Kidney (tissue), 14 donors: ENCODE results near the gene HTN1. TPM values are rescaled to one million over a fixed set of nuclear protein-coding genes. Genes with fewer than 3 reads are reported as not detected.

Experiments used
- DNase-seq, 5 donors: peaks; one replicate each; pipeline ENCODE4 v3.0.0-alpha.2; 2013 to 2020
- FAIRE-seq: peaks from 2 replicates; lab custom pipeline; 2012; peaks lifted over from hg19 to GRCh38; lab: Jason Lieb, UNC
- H3K27ac ChIP-seq, 2 donors: one replicate each; pipeline ENCODE4 v1.7.0; 2013; ENCODE audit warnings: low read depth in 2 of 2, low read length in 2 of 2, inconsistent platforms in 1 of 2
- H3K27me3 ChIP-seq: one replicate; pipeline ENCODE4 v1.7.1; 2013; ENCODE audit warnings: low read length, inconsistent platforms; ENCODE audit not compliant: control insufficient read depth, insufficient read depth
- H3K36me3 ChIP-seq, 3 donors: one replicate each; pipeline versions ENCODE4 v1.7.0 to v1.7.1; 2013; ENCODE audit warnings: low read length in 3 of 3, control low read depth in 1 of 3, inconsistent platforms in 1 of 3; ENCODE audit not compliant: insufficient read depth in 3 of 3, control insufficient read depth in 2 of 3
- H3K4me1 ChIP-seq, 3 donors: one replicate each; pipeline versions ENCODE4 v1.7.0 to v1.7.1; 2013; ENCODE audit warnings: low read length in 3 of 3, inconsistent platforms in 1 of 3, low read depth in 1 of 3; ENCODE audit not compliant: control insufficient read depth in 2 of 3, insufficient read depth in 2 of 3
- H3K4me3 ChIP-seq, 3 donors: one replicate each; pipeline versions ENCODE4 v1.7.0 to v1.8.1; 2013; ENCODE audit warnings: low read length in 3 of 3, control low read depth in 1 of 3, inconsistent platforms in 1 of 3
- H3K9ac ChIP-seq, 3 donors: one replicate each; pipeline versions ENCODE4 v1.7.0 to v1.7.1; 2013; ENCODE audit warnings: low read length in 3 of 3, control low read depth in 1 of 3, inconsistent platforms in 1 of 3
- H3K9me3 ChIP-seq, 3 donors: one replicate each; pipeline versions ENCODE4 v1.7.0 to v1.7.1; 2013; ENCODE audit warnings: low read length in 3 of 3, control low read depth in 1 of 3, inconsistent platforms in 1 of 3; ENCODE audit not compliant: control insufficient read depth in 2 of 3, insufficient read depth in 1 of 3
- CTCF ChIP-seq: IDR thresholded peaks from 3 replicates; pipeline ENCODE4 v1.5.1; 2012; ENCODE audit warnings: mild to moderate bottlenecking, moderate library complexity, borderline replicate concordance; ENCODE audit not compliant: insufficient read depth; ENCODE audit errors: extremely low read depth
- intact Hi-C: fragments of 100-400 bp; cut with DNase I; formaldehyde crosslinking; loops from one replicate; pipeline ENCODE4 v1.11.1; 2022
- polyA plus RNA-seq: library from polyadenylated mRNA; stranded (reverse); fragments of 350-450 nt; fragmentation: Illumina TruSeq; extraction: RNeasy Lipid Tissue Mini Kit (QIAGEN cat#74804); gene quantifications from one replicate; pipeline ENCODE4 v1.2.3, GENCODE V29; 2014; ENCODE audit warnings: low read depth, low replicate concordance; ENCODE audit not compliant: insufficient read depth
- total RNA-seq: library from RNA; stranded (reverse); fragmentation: NEBNext Ultra II Directional; extraction: Animal tissue kit (Norgen Biotek cat#: 25700); gene quantifications from one replicate; pipeline ENCODE4 v1.2.1, GENCODE V29; 2021
- donor health status: control.
- donor health status: control.
- donor health status: control.
- donor health status: control.
- donor health status: control.
- donor health status: DM: yes; HTN: yes; CAD: no.
- donor health status: Normal renal cell carcinoma (clear cell type).

Gene HTN1
- total and polyA plus RNA-seq, 2 donors from 2014 or later, result not detected

- no peak for DNase-seq
- Histone ChIP-seq H3K4me1 (no peaks in the 10 kb centered on the region), H3K36me3 (no peaks in the 10 kb centered on the region), H3K9me3 (peaks cover 0 to under 1% (median 0%) of the 10 kb centered on the region in 3 donors), H3K27ac (no peak overlapping the region), H3K4me3 (no peak overlapping the region), H3K9ac (no peak overlapping the region), H3K27me3 (no peaks in the 10 kb centered on the region)
- intact Hi-C loops, result no loop called here
- TF ChIP-seq CTCF, result no peak
- FAIRE-seq, result no peak
These were observed 11.8 kb downstream of the HTN1 start for GRCh38 chr4:70062000-70062399.

- no peak for FAIRE-seq
- no peak for TF ChIP-seq CTCF
- Histone ChIP-seq H3K4me1 (no peaks in the 10 kb centered on the region), H3K9ac (no peak overlapping the region), H3K27ac (no peak overlapping the region), H3K27me3 (no peaks in the 10 kb centered on the region), H3K4me3 (no peak overlapping the region), H3K36me3 (no peaks in the 10 kb centered on the region), H3K9me3 (no peaks in the 10 kb centered on the region)
- intact Hi-C loops, result no loop called here
- no peak for DNase-seq
These were observed 30.0 kb downstream of the HTN1 start for GRCh38 chr4:70080205-70080604.

- TF ChIP-seq CTCF, result no peak
- Histone ChIP-seq H3K4me3 (no peak overlapping the region), H3K9ac (no peak overlapping the region), H3K27me3 (no peaks in the 10 kb centered on the region), H3K27ac (no peak overlapping the region), H3K9me3 (no peaks in the 10 kb centered on the region), H3K4me1 (no peaks in the 10 kb centered on the region), H3K36me3 (no peaks in the 10 kb centered on the region)
- FAIRE-seq, result no peak
- DNase-seq, result no peak
- intact Hi-C loops, result no loop called here
These were observed 49.0 kb downstream of the HTN1 start for GRCh38 chr4:70099206-70099605.

Other genes starting within 250 kb of the HTN1 start
- 1.4 TPM for gene SULT1E1, start 190.3 kb upstream of the HTN1 start, total RNA-seq
- gene SULT1E1, start 190.3 kb upstream of the HTN1 start, polyA plus RNA-seq, result 0.28 TPM
- not detected for gene CSN1S1, start 119.4 kb upstream of the HTN1 start, total RNA-seq
- gene CSN1S1, start 119.4 kb upstream of the HTN1 start, polyA plus RNA-seq, result not detected
- not detected for gene CSN2, start 84.7 kb upstream of the HTN1 start, total RNA-seq
- gene CSN2, start 84.7 kb upstream of the HTN1 start, polyA plus RNA-seq, result not detected
- gene STATH, start 54.5 kb upstream of the HTN1 start, total RNA-seq, result not detected
- not detected for gene STATH, start 54.5 kb upstream of the HTN1 start, polyA plus RNA-seq
- not detected for gene HTN3, start 22.0 kb upstream of the HTN1 start, total RNA-seq
- not detected for gene HTN3, start 22.0 kb upstream of the HTN1 start, polyA plus RNA-seq
- not detected for gene PRR27, start 103.8 kb downstream of the HTN1 start, total RNA-seq
- gene PRR27, start 103.8 kb downstream of the HTN1 start, polyA plus RNA-seq, result not detected
- not detected for gene ODAM, start 145.3 kb downstream of the HTN1 start, total RNA-seq
- 4.0 TPM for gene ODAM, start 145.3 kb downstream of the HTN1 start, polyA plus RNA-seq
- 0.50 TPM for gene FDCSP, start 175.7 kb downstream of the HTN1 start, total RNA-seq
- not detected for gene FDCSP, start 175.7 kb downstream of the HTN1 start, polyA plus RNA-seq
- not detected for gene CSN3, start 192.2 kb downstream of the HTN1 start, total RNA-seq
- not detected for gene CSN3, start 192.2 kb downstream of the HTN1 start, polyA plus RNA-seq